HG03354 (cell line): Measurements from ENCODE around the gene LTBP4.
"Not testable (repeated sequence)": the region's sequence is repeated elsewhere in the genome, so short reads cannot be mapped to it uniquely, and the experiment has no call there.

Experiments used
- ATAC-seq: cut with Tn5 transposase; IDR thresholded peaks from one replicate; pipeline ENCODE4 v1.9.1; 2021; ENCODE audit warnings: mild to moderate bottlenecking; ENCODE audit not compliant: unreplicated experiment, poor library complexity, severe bottlenecking

The LTBP4 gene

GRCh38 chr19:40624369-40625153 is 23.4 kb downstream of the LTBP4 start:
- not testable (repeated sequence) for ATAC-seq

- no peak for ATAC-seq
These were observed 24.4 kb downstream of the LTBP4 start for GRCh38 chr19:40625406-40626120.

- ATAC-seq, result no peak
These were observed 25.7 kb downstream of the LTBP4 start for GRCh38 chr19:40626918-40627317.

GRCh38 chr19:40627486-40628279 is 26.5 kb downstream of the LTBP4 start:
- no peak for ATAC-seq

GRCh38 chr19:40629346-40629745 is 28.2 kb downstream of the LTBP4 start:
- no peak for ATAC-seq

GRCh38 chr19:40630571-40631160 is 29.5 kb downstream of the LTBP4 start:
- no peak for ATAC-seq

- no peak for ATAC-seq
These were observed 31.3 kb downstream of the LTBP4 start for GRCh38 chr19:40632311-40633036.

- ATAC-seq, result no peak
These were observed 32.0 kb downstream of the LTBP4 start for GRCh38 chr19:40633207-40633606.

GRCh38 chr19:40638327-40638726 is 37.2 kb downstream of the LTBP4 start:
- ATAC-seq, result no peak

GRCh38 chr19:40639638-40639982 is 38.4 kb downstream of the LTBP4 start:
- no peak for ATAC-seq

GRCh38 chr19:40640744-40641143 is 39.6 kb downstream of the LTBP4 start:
- ATAC-seq, result no peak

- ATAC-seq, result no peak
These were observed 40.1 kb downstream of the LTBP4 start for GRCh38 chr19:40641281-40641680.

- no peak for ATAC-seq
These were observed 41.0 kb downstream of the LTBP4 start for GRCh38 chr19:40642051-40642706.

- no peak for ATAC-seq
These were observed 41.7 kb downstream of the LTBP4 start for GRCh38 chr19:40642757-40643305.

GRCh38 chr19:40646743-40647254 is 45.6 kb downstream of the LTBP4 start:
- ATAC-seq, result no peak

- ATAC-seq, result not testable (repeated sequence)
These were observed 48.9 kb downstream of the LTBP4 start for GRCh38 chr19:40649903-40650675.

GRCh38 chr19:40650749-40651305 is 49.7 kb downstream of the LTBP4 start:
- ATAC-seq, result no peak
